ENCODE measurements around the gene USP30. TPM values are rescaled to one million over a fixed set of nuclear protein-coding genes. Genes with fewer than 3 reads are reported as not detected.

The USP30 gene
- 6.1 and 13.0 TPM in 2 replicates for total RNA-seq

- DNase-seq (ENCODE audit: low read depth) = no peak
- peak within 1 kb of the TSS; percentile 94 for H3K4me3 ChIP-seq (ENCODE audit: low read depth, low read length)
- TF ChIP-seq CTCF (conservative IDR thresholded peaks at IDR 0.05; ENCODE audit: low read depth, low read length) = no peak
These were observed at the start of gene USP30 for GRCh38 chr12:109052414-109053323. TSS of gene USP30 (plus strand) at chr12:109052576. CDS start at chr12:109052679, 103 bp downstream.

- TF ChIP-seq CTCF (conservative IDR thresholded peaks at IDR 0.05; ENCODE audit: low read depth, low read length) = no peak
- no peak overlapping the region for H3K4me3 ChIP-seq (ENCODE audit: low read depth, low read length)
- DNase-seq (ENCODE audit: low read depth) = no peak
These were observed 48.4 kb upstream of the USP30 start for GRCh38 chr12:109004017-109004416.

GRCh38 chr12:109009766-109010165 lies 42.6 kb upstream of the USP30 start:
- DNase-seq (ENCODE audit: low read depth) = no peak
- TF ChIP-seq CTCF (conservative IDR thresholded peaks at IDR 0.05; ENCODE audit: low read depth, low read length) = peak; percentile 9

GRCh38 chr12:109010259-109010658 lies 42.1 kb upstream of the USP30 start:
- peak; percentile 1 for TF ChIP-seq CTCF (conservative IDR thresholded peaks at IDR 0.05; ENCODE audit: low read depth, low read length)
- no peak overlapping the region for H3K4me3 ChIP-seq (ENCODE audit: low read depth, low read length)
- DNase-seq (ENCODE audit: low read depth) = no peak

More at GRCh38 chr12:109009766-109010165, 42.6 kb upstream of the USP30 start:
- H3K4me3 ChIP-seq (ENCODE audit: low read depth, low read length) = no peak overlapping the region

- no peak for DNase-seq (ENCODE audit: low read depth)
- no peak overlapping the region for H3K4me3 ChIP-seq (ENCODE audit: low read depth, low read length)
- no peak for TF ChIP-seq CTCF (conservative IDR thresholded peaks at IDR 0.05; ENCODE audit: low read depth, low read length)
These were observed 37.2 kb upstream of the USP30 start for GRCh38 chr12:109014984-109015765.

GRCh38 chr12:109016016-109016415 lies 36.4 kb upstream of the USP30 start:
- TF ChIP-seq CTCF (conservative IDR thresholded peaks at IDR 0.05; ENCODE audit: low read depth, low read length) = no peak
- no peak for DNase-seq (ENCODE audit: low read depth)
- H3K4me3 ChIP-seq (ENCODE audit: low read depth, low read length) = no peak overlapping the region
